SHP77 treated with DMSO at 0.1 percent for 48 hours (cell line): Measurements from ENCODE around the gene CYSTM1.

Experiments used
- DNase-seq: peaks from one replicate; lab custom pipeline; 2025; lab: John Stamatoyannopoulos, UW

CYSTM1 gene

GRCh38 chr5:140258016-140258415, 83.0 kb downstream of the CYSTM1 start:
- DNase-seq, result no peak

DNA sequence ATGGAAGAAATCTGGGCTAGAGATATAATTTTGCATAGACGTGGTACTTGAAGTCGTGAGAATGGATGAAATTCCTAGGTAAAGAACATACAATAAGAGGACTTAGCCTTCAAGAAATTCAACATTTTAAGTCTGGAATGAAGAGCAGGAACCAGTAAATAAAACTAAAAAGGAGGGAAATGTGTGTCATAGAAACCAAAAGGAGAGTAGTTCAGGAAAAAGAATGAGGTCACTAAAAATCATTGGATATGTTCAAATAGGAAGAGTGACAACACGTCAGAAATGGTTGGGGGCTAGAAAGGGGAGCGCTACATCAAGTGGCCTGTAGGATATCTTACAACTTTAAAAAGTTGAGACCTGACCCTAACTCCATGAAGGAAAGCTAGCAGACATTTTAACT, 83.9 kb downstream of the CYSTM1 start:
- no peak for DNase-seq

DNA sequence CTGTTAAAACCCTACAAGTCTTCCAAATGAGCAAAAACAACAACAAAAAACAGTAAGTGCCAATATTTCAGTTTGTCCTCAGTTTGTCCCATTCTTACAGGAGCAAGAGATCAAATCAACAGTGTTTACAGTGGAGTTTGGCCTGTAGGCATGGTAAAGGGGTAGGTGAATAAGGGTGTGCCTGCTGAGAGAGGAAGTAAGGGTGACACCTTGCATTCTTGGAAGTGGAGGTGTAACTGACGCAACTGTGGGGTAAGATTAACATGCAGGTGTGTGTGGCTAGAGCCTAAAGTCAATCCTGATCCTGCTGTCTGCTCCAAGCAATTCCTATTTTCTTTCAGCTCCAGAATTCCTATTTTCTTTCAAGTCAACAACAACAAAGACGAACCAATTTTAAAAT, 84.5 kb downstream of the CYSTM1 start:
- DNase-seq, result no peak

DNA sequence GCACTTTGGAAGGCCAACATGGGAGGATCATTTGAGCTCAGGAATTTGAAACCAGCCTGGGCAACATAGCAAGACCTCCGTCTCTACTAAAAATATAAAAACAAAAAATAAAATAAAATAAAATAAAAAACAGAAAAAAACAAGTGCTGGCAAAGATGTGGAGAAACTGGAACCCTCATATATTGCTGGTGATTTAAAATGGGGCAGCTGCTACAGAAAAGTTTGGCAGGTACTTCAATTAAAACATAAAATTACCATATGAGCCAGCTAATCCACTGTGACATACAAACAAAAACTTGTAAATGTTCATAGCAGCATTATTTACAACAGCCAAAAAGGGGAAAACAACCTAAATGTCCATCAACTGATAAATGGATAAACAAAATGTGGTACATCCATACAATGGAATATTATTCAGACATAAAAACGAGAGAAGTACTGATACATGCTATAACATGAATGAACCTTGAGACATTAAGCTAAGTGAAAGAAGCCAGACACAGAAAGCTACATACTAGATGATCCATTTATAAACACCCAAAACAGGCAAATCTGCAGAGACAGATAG, 85.2 kb downstream of the CYSTM1 start:
- DNase-seq, result no peak

DNA sequence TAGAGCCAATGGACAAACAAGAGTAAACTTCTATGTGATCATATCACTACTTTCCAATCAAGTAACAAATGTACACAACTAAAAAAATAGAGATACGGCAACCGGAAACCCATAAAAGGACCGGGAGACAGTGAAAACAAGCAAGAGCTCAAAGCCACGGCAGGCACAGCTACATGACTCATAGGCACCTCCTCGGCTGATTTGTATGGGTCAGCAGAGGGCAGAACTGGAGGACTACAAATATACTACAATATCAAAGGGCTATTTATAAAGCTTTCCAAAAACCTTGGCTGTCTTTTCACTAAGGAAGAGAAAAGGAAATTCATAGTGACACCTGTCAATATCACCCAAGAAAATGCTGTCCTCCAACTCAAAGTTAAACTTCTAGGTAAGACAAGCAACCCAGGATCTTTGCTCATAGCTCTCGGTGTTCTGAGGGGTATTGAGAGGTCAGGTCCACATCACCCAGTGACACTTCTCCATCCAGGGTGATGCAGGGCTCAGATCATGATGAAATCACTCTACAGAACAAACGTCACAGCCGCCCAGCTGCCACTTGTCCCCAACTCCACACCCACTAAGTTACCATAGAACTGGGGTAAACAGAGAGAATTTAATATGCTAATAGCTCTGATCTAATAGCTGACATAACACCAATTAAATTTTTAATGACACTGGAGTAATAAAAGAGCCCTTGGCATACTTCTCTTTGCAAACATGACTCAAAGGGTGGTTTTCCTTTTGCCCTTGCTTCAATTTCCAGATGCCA, 86.6 kb downstream of the CYSTM1 start:
- DNase-seq, result peak; percentile 9

DNA sequence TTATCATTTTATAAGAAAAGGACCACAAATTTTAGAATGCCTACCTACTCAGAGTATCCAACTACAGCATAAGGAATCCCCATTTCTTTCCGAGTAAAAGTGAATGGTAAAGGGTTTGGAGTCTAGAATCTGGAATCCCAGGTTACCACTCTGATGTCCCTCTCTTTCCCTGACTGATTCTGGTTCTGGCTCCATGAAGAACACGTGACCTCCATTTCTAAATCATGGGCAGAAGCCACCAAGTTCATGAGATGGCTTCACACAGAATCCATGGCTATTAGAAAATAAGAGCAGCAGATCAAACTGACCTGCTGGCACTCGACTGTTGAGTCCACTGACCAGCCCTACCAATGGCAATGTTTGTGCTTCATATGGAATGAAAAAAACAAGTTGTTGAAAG, 87.2 kb downstream of the CYSTM1 start:
- DNase-seq, result no peak

GRCh38 chr5:140262839-140263238, 87.9 kb downstream of the CYSTM1 start:
- no peak for DNase-seq

- DNase-seq, result no peak
Observed at GRCh38 chr5:140265845-140266244, 90.9 kb downstream of the CYSTM1 start.

- no peak for DNase-seq
Observed at GRCh38 chr5:140266471-140267200, 91.6 kb downstream of the CYSTM1 start.

DNA sequence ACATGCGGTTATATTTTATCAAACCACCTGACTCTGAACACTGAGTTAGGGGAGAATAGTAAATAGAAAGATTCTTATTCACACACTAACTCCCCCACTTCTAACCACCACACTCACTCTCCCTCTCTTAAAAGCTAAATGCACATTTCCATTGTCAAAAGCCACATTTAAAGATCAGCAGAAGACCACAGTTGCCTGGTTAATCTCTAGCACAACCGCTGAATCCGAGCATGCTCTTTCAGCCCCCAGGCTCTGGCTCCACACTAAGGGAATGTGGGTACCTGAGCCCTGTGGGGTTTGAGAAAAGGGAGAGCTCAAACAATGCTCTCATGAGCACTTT, 92.2 kb downstream of the CYSTM1 start:
- DNase-seq, result no peak

DNA sequence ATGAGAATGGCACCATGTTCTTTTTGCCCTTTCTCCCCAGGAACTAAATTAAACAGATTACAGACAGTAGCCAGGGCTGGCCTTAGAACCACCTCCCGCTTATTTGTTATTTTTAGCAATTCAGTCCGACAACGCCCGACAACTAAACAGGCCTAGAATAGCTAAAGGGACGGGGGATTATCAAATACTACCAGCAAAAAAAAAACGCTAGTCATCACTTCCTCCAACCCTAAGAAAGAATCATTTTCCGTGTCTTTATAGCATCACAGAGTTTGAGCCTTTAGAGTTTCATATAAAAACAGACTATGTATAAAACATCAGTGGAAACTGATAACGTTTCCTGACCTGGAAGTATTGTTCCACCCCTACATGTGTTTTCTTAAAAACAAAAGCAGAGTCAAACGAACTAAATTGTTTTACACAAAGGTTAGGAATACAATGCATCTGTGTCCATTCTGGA, 92.6 kb downstream of the CYSTM1 start:
- no peak for DNase-seq

- DNase-seq, result no peak
Observed at GRCh38 chr5:140270008-140270407, 95.0 kb downstream of the CYSTM1 start.

- no peak for DNase-seq
Observed at GRCh38 chr5:140273401-140273877, 98.5 kb downstream of the CYSTM1 start.

- DNase-seq, result no peak
Observed at GRCh38 chr5:140275837-140276236, 100.8 kb downstream of the CYSTM1 start.

DNA sequence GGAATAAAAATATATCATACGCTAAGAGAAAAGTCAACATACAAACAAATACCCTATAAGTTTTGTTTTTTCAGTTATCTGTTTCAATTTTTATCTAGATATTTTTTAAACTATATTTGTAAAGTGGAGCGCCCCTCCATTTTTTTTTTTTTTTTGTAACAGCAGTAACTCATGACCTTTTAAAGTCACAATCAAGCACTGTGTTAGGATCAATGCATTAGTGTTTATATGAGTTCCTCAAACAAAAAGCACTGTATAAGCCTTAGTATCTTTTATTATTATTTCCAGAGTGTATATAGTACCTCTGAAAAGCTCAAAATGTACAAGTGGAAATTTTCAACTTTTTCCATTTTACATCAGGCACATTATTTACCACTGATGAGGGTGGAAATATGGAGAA, 107.3 kb downstream of the CYSTM1 start:
- DNase-seq, result no peak

- DNase-seq, result no peak
Observed at GRCh38 chr5:140284013-140284412, 109.0 kb downstream of the CYSTM1 start.

GRCh38 chr5:140286424-140286823, 111.4 kb downstream of the CYSTM1 start:
- no peak for DNase-seq

- no peak for DNase-seq
Observed at GRCh38 chr5:140287801-140288521, 113.0 kb downstream of the CYSTM1 start.

- DNase-seq, result no peak
Observed at GRCh38 chr5:140292212-140293036, 117.4 kb downstream of the CYSTM1 start.
